AG09309 (cell line): ENCODE results near the gene ATF7IP.
"Not testable (repeated sequence)": the region's sequence is repeated elsewhere in the genome, so short reads cannot be mapped to it uniquely, and the experiment has no call there.

Experiments
- DNase-seq: peaks from one replicate; pipeline ENCODE4 v3.0.0-alpha.2; 2010; ENCODE audit warnings: low read depth
- H3K4me3 ChIP-seq: 2 replicates; pipeline ENCODE4 v1.5.1; 2011; ENCODE audit warnings: mild to moderate bottlenecking, low read depth, low read length, moderate library complexity; ENCODE audit not compliant: control insufficient read depth
- CTCF ChIP-seq: IDR thresholded peaks from 2 replicates; pipeline ENCODE4 v1.5.1; 2011; ENCODE audit warnings: mild to moderate bottlenecking, low read depth, low read length, inconsistent platforms; ENCODE audit not compliant: insufficient read depth, control insufficient read depth; ENCODE audit errors: missing control alignments

The ATF7IP gene

GRCh38 chr12:14327711-14328110 is 37.8 kb upstream of the ATF7IP start:
- TF ChIP-seq CTCF, result no peak
- DNase-seq, result peak; percentile 73
- no peak overlapping the region for H3K4me3 ChIP-seq

GRCh38 chr12:14332482-14332881 is 33.0 kb upstream of the ATF7IP start:
- no peak for DNase-seq
- no peak for TF ChIP-seq CTCF
- no peak overlapping the region for H3K4me3 ChIP-seq

DNA sequence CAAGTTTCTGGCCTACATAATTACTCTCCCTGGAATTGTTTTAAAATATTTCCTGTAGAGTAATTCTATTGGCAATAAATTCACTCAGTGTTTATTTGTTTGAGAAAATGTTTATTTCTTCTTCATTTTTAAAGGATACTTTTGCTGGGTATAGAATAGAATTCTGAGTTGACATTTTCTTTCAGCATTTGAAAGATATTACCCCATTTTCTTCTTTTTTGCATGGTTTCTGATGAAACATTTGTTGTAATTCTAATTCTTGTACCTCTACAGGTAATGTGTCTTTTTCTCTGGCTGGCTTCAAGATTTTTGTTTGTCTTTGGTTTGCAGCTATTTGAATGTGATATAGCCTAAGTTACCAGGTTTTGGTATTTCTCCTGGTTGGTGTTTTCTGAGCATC is 25.1 kb upstream of the ATF7IP start:
- no peak for DNase-seq
- no peak overlapping the region for H3K4me3 ChIP-seq
- TF ChIP-seq CTCF, result no peak

GRCh38 chr12:14351524-14351923 is 14.0 kb upstream of the ATF7IP start:
- not testable (repeated sequence) for DNase-seq, H3K4me3 ChIP-seq

DNA sequence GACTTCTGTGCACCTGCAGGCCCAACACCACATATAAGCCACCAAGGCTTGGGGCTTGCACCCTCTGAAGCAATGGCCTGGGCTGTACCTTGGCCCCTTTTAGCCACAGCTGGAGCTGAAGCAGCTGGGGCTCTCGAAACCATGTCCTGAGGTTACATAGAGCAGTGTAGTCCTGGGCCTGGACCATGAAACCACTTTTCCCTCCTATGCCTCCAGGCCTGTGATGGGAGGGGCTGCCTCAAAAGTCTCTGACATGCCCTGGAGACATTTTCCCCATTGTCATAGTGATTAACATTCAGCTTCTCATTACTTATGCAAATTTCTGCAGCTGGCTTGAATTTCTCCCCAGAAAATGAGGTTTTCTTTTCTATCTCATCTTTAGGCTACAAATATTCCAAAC is 13.4 kb upstream of the ATF7IP start:
- H3K4me3 ChIP-seq, DNase-seq: not testable (repeated sequence)

DNA sequence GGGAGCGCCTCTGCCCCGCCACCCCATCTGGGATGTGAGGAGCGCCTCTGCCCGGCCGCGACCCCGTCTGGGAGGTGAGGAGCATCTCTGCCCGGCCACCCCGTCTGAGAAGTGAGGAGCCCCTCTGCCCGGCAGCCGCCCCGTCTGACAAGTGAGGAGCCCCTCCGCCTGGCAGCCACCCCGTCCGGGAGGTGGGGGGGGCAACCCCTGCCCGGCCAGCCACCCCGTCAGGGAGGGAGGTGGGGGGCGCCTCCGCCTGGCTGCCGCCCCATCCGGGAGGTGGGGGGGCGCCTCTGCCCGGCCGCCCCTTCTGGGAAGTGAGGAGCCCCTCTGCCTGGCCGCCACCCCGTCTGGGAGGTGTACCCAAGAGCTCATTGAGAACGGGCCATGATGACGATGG is 10.8 kb upstream of the ATF7IP start:
- not testable (repeated sequence) for DNase-seq, H3K4me3 ChIP-seq

DNA sequence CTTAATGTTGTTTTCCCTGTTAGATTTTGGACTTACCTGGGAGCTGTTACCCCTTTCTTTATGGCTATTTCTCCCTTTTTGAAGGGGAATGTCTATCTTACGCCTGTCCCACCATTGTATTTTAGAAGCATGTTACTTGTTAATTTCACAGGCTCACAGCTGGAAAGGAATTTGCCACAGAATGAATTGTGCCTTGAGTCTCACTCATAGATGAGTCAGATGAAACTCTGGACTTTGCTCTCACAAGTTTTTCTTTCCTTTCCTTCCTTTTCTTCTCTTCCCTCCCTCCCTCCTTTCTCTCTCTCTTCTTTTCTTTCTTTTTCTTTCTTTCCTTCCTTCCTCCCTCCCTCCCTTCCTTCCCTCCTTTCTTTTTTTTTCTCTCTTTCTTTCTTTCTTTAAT is 9.3 kb upstream of the ATF7IP start:
- no peak overlapping the region for H3K4me3 ChIP-seq
- DNase-seq, result no peak
- TF ChIP-seq CTCF, result no peak

DNA sequence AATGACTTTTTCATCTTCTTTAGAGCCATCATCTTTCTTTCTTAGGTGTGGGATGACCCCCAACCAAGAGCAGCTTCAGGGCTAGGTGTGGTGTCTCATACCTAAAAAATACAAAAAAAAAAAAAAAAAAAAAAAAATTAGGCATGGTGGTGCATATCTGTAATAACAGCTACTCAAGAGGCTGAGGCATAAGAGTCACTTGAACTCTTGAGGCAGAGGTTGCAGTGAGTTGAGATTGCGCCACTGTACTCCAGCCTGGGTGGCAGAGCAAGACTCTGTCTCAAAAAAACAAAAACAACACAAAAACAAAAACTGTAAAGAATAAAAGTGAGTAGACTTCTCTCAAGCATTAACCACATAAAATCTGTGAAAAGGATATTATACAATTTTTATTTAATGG is 8.0 kb upstream of the ATF7IP start:
- no peak for DNase-seq
- TF ChIP-seq CTCF, result no peak
- H3K4me3 ChIP-seq, result no peak overlapping the region

GRCh38 chr12:14362352-14362751 is 3.1 kb upstream of the ATF7IP start:
- TF ChIP-seq CTCF, result no peak
- DNase-seq, result no peak
- H3K4me3 ChIP-seq, result no peak overlapping the region
